ENCODE measurements around the gene MSH3.
"Not testable (repeated sequence)": the region's sequence is repeated elsewhere in the genome, so short reads cannot be mapped to it uniquely, and the experiment has no call there.

Gene MSH3

GRCh38 chr5:80764786-80765185 is 110.3 kb downstream of the MSH3 start:
- H3K4me1 ChIP-seq (ENCODE audit: insufficient read depth, insufficient read length), result no peaks in the 10 kb centered on the region
- peaks cover 2% of the 10 kb centered on the region for H3K36me3 ChIP-seq (ENCODE audit: insufficient read depth, insufficient read length, low read length)
- no peaks in the 10 kb centered on the region for H3K9me3 ChIP-seq (ENCODE audit: insufficient read depth, low read length)
- DNase-seq (ENCODE audit: low read depth, low spot score), result no peak
- TF ChIP-seq YY1 (IDR thresholded peaks at IDR 0.05; ENCODE audit: insufficient read depth, insufficient read length) (no peak), SUZ12 (IDR thresholded peaks at IDR 0.05; ENCODE audit: extremely low read depth, insufficient read depth, insufficient read length) (no peak), ZNF274 (IDR thresholded peaks at IDR 0.05; ENCODE audit: low read depth, low read length) (no peak)
- no peaks in the 10 kb centered on the region for H3K27me3 ChIP-seq (ENCODE audit: insufficient read depth, insufficient read length)
- no peak overlapping the region for H3K9ac ChIP-seq (ENCODE audit: insufficient read length, low read depth)
- no peak overlapping the region for H3K4me3 ChIP-seq (ENCODE audit: insufficient read length, low read depth)

GRCh38 chr5:80777347-80778287 is 123.2 kb downstream of the MSH3 start:
- no peaks in the 10 kb centered on the region for H3K4me1 ChIP-seq (ENCODE audit: insufficient read depth, insufficient read length)
- no peaks in the 10 kb centered on the region for H3K27me3 ChIP-seq (ENCODE audit: insufficient read depth, insufficient read length)
- H3K36me3 ChIP-seq (ENCODE audit: insufficient read depth, insufficient read length, low read length), result peaks cover 2% of the 10 kb centered on the region
- H3K9me3 ChIP-seq (ENCODE audit: insufficient read depth, low read length), result no peaks in the 10 kb centered on the region
- DNase-seq (ENCODE audit: low read depth, low spot score), result no peak
- no peak overlapping the region for H3K9ac ChIP-seq (ENCODE audit: insufficient read length, low read depth)
- TF ChIP-seq YY1 (IDR thresholded peaks at IDR 0.05; ENCODE audit: insufficient read depth, insufficient read length), result no peak
- no peak for TF ChIP-seq SUZ12 (IDR thresholded peaks at IDR 0.05; ENCODE audit: extremely low read depth, insufficient read depth, insufficient read length)
- H3K4me3 ChIP-seq (ENCODE audit: insufficient read length, low read depth), result no peak overlapping the region

GRCh38 chr5:80780024-80780423 is 125.6 kb downstream of the MSH3 start:
- Histone ChIP-seq H3K9me3 (ENCODE audit: insufficient read depth, low read length) (no peaks in the 10 kb centered on the region), H3K9ac (ENCODE audit: insufficient read length, low read depth) (no peak overlapping the region), H3K36me3 (ENCODE audit: insufficient read depth, insufficient read length, low read length) (peaks cover 2% of the 10 kb centered on the region), H3K4me3 (ENCODE audit: insufficient read length, low read depth) (no peak overlapping the region), H3K27me3 (ENCODE audit: insufficient read depth, insufficient read length) (no peaks in the 10 kb centered on the region), H3K4me1 (ENCODE audit: insufficient read depth, insufficient read length) (no peaks in the 10 kb centered on the region)
- TF ChIP-seq SUZ12 (IDR thresholded peaks at IDR 0.05; ENCODE audit: extremely low read depth, insufficient read depth, insufficient read length) (no peak), ZNF274 (IDR thresholded peaks at IDR 0.05; ENCODE audit: low read depth, low read length) (no peak), YY1 (IDR thresholded peaks at IDR 0.05; ENCODE audit: insufficient read depth, insufficient read length) (no peak)
- DNase-seq (ENCODE audit: low read depth, low spot score), result no peak

GRCh38 chr5:80780761-80781285 is 126.4 kb downstream of the MSH3 start:
- H3K4me1 ChIP-seq (ENCODE audit: insufficient read depth, insufficient read length), result no peaks in the 10 kb centered on the region
- H3K4me3 ChIP-seq (ENCODE audit: insufficient read length, low read depth), result no peak overlapping the region
- H3K36me3 ChIP-seq (ENCODE audit: insufficient read depth, insufficient read length, low read length), result peaks cover 2% of the 10 kb centered on the region
- no peaks in the 10 kb centered on the region for H3K9me3 ChIP-seq (ENCODE audit: insufficient read depth, low read length)
- H3K9ac ChIP-seq (ENCODE audit: insufficient read length, low read depth), result no peak overlapping the region
- DNase-seq (ENCODE audit: low read depth, low spot score), result no peak
- TF ChIP-seq SUZ12 (IDR thresholded peaks at IDR 0.05; ENCODE audit: extremely low read depth, insufficient read depth, insufficient read length) (no peak), YY1 (IDR thresholded peaks at IDR 0.05; ENCODE audit: insufficient read depth, insufficient read length) (no peak), ZNF274 (IDR thresholded peaks at IDR 0.05; ENCODE audit: low read depth, low read length) (no peak)
- H3K27me3 ChIP-seq (ENCODE audit: insufficient read depth, insufficient read length), result no peaks in the 10 kb centered on the region

GRCh38 chr5:80781356-80781755 is 126.9 kb downstream of the MSH3 start:
- DNase-seq (ENCODE audit: low read depth, low spot score), result no peak

GRCh38 chr5:80782626-80783025 is 128.2 kb downstream of the MSH3 start:
- Histone ChIP-seq H3K36me3 (ENCODE audit: insufficient read depth, insufficient read length, low read length) (peaks cover 2% of the 10 kb centered on the region), H3K27me3 (ENCODE audit: insufficient read depth, insufficient read length) (no peaks in the 10 kb centered on the region), H3K4me1 (ENCODE audit: insufficient read depth, insufficient read length) (no peaks in the 10 kb centered on the region), H3K9me3 (ENCODE audit: insufficient read depth, low read length) (no peaks in the 10 kb centered on the region), H3K4me3 (ENCODE audit: insufficient read length, low read depth) (no peak overlapping the region), H3K9ac (ENCODE audit: insufficient read length, low read depth) (no peak overlapping the region)
- TF ChIP-seq SUZ12 (IDR thresholded peaks at IDR 0.05; ENCODE audit: extremely low read depth, insufficient read depth, insufficient read length), result no peak
- DNase-seq (ENCODE audit: low read depth, low spot score), result no peak

More at GRCh38 chr5:80781356-80781755, 126.9 kb downstream of the MSH3 start:
- H3K36me3 ChIP-seq (ENCODE audit: insufficient read depth, insufficient read length, low read length), result peaks cover 2% of the 10 kb centered on the region
- H3K27me3 ChIP-seq (ENCODE audit: insufficient read depth, insufficient read length), result no peaks in the 10 kb centered on the region
- H3K9ac ChIP-seq (ENCODE audit: insufficient read length, low read depth), result no peak overlapping the region
- no peaks in the 10 kb centered on the region for H3K4me1 ChIP-seq (ENCODE audit: insufficient read depth, insufficient read length)
- no peaks in the 10 kb centered on the region for H3K9me3 ChIP-seq (ENCODE audit: insufficient read depth, low read length)
- H3K4me3 ChIP-seq (ENCODE audit: insufficient read length, low read depth), result no peak overlapping the region
- TF ChIP-seq SUZ12 (IDR thresholded peaks at IDR 0.05; ENCODE audit: extremely low read depth, insufficient read depth, insufficient read length) (no peak), ZNF274 (IDR thresholded peaks at IDR 0.05; ENCODE audit: low read depth, low read length) (no peak), YY1 (IDR thresholded peaks at IDR 0.05; ENCODE audit: insufficient read depth, insufficient read length) (no peak)

GRCh38 chr5:80783751-80784150 is 129.3 kb downstream of the MSH3 start:
- not testable (repeated sequence) for H3K27me3 ChIP-seq (ENCODE audit: insufficient read depth, insufficient read length); H3K9ac ChIP-seq (ENCODE audit: insufficient read length, low read depth); H3K4me1 ChIP-seq (ENCODE audit: insufficient read depth, insufficient read length); DNase-seq (ENCODE audit: low read depth, low spot score); H3K36me3 ChIP-seq (ENCODE audit: insufficient read depth, insufficient read length, low read length); H3K9me3 ChIP-seq (ENCODE audit: insufficient read depth, low read length); H3K4me3 ChIP-seq (ENCODE audit: insufficient read length, low read depth)
